Astrocyte of the spinal cord (primary cell): ENCODE measurements around the gene PLCH2.

Source experiments
- DNase-seq: peaks from one replicate; pipeline ENCODE4 v3.0.0; 2011; ENCODE audit warnings: low read depth, low spot score
- H3K4me3 ChIP-seq: 2 replicates; pipeline ENCODE4 v1.5.1; 2011; ENCODE audit warnings: low read depth, mild to moderate bottlenecking, low read length, moderate library complexity
- in situ Hi-C: cut with HindIII; loops from 2 replicates; pipeline ENCODE4 v1.10.0; 2017; ENCODE audit warnings: low sequenced_read_pairs
- TF ChIP-seq, protein P1 (sequence below): IDR thresholded peaks from 2 replicates; pipeline ENCODE4 v1.5.1; 2012; ENCODE audit warnings: low read depth, mild to moderate bottlenecking, low read length, inconsistent platforms

Gene PLCH2

DNA sequence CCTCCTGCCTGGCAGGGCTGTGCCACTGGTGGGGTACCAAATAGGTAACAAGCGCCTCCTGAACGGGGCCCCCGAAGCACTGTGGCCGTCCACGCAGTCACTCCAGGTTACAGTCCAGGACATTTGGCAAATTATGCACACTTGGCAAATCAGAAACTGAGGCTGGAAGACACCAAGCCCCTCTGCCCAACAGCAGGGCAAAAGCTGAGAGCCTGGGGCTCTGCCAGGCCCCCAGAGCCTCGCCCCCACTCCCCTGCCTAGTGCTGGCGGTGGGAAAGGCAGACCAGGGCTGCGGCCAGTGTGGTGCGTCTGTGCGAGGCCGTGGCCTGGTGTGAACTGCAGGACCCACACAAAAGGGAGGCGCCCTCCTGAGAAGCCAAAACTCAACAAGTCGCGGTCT is 40.9 kb downstream of the PLCH2 start:
- TF ChIP-seq, protein P1, sequence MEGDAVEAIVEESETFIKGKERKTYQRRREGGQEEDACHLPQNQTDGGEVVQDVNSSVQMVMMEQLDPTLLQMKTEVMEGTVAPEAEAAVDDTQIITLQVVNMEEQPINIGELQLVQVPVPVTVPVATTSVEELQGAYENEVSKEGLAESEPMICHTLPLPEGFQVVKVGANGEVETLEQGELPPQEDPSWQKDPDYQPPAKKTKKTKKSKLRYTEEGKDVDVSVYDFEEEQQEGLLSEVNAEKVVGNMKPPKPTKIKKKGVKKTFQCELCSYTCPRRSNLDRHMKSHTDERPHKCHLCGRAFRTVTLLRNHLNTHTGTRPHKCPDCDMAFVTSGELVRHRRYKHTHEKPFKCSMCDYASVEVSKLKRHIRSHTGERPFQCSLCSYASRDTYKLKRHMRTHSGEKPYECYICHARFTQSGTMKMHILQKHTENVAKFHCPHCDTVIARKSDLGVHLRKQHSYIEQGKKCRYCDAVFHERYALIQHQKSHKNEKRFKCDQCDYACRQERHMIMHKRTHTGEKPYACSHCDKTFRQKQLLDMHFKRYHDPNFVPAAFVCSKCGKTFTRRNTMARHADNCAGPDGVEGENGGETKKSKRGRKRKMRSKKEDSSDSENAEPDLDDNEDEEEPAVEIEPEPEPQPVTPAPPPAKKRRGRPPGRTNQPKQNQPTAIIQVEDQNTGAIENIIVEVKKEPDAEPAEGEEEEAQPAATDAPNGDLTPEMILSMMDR = no peak
- in situ Hi-C loops = no loop called here
- DNase-seq = no peak
- H3K4me3 ChIP-seq = no peak overlapping the region

DNA sequence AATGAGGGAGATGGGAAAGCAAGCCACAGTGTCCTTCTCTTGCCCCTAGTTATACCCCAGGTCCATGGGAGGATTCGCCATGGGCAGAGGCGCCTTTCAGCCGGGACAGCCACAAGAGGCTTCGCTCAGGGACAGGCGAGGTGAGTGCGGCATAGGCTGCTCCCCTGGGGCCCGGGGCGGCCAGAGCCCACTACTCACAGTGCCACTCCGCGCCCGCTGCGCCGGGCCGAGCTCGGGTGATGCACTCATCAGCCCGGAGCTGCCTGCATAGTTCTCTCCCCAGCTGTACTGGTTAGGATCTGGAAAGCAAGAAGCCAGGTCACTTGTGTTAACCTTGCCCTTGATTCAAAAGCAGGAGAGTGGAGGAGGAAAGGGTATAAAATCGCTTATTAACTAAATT is 41.9 kb downstream of the PLCH2 start:
- DNase-seq = no peak
- TF ChIP-seq, protein P1 = no peak
- H3K4me3 ChIP-seq = no peak overlapping the region
- in situ Hi-C loops = no loop called here

DNA sequence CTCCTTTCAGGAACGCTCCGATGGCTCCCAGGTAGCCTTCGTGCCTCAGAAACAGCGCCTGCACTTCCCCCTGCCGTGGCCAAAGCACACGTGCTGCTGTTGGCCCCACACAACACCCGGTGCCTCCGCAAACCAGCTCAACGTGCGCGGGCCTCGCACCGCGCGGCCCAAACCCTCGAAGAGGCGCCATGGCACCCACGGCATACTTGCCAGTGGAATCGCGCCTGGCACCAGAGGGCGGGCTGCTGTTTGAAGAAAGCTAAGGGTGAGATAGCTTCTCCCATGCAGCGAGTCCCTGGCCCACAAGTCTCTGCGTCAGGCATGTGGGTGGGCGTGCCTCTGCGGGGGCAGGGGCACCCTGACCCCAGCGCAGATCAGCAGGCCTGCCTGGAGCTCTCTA is 42.4 kb downstream of the PLCH2 start:
- no peak overlapping the region for H3K4me3 ChIP-seq
- in situ Hi-C loops = no loop called here
- TF ChIP-seq, protein P1 = no peak

DNA sequence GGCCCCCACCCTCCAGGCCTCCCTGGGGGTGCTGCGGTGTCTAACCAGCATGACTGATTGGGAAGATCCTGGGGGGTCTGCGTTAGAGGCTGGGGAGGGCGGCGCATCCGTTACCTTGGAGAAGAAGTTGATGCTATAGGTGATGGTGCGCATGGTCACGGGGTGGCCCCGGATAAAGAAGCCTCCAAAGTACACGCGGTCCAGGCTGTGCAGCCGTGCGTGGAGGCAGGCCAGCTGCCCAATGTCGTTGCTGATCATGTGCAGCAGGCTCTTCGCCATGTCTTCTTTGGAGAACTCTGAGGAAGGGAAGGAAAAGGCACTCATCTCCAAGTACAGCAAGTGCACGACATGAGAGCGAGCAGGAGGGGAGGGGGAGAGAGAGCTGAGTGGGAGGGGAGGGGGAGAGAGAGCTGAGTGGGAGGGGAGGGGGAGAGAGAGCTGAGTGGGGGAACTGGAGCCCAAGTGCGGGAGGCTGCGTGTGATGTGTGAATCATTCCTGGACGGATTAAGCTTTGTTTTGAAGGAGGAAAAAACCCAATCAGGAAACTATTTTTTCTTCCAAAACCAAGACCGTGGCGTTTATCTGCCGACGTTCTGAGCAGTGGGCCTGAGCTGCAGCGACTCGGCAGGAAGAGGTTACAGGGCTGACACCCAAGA is 43.1 kb downstream of the PLCH2 start:
- in situ Hi-C loops = no loop called here
- H3K4me3 ChIP-seq = no peak overlapping the region
- TF ChIP-seq, protein P1 = no peak
- DNase-seq = no peak

More for the DNA sequence above, 42.4 kb downstream of the PLCH2 start:
- no peak for DNase-seq

DNA sequence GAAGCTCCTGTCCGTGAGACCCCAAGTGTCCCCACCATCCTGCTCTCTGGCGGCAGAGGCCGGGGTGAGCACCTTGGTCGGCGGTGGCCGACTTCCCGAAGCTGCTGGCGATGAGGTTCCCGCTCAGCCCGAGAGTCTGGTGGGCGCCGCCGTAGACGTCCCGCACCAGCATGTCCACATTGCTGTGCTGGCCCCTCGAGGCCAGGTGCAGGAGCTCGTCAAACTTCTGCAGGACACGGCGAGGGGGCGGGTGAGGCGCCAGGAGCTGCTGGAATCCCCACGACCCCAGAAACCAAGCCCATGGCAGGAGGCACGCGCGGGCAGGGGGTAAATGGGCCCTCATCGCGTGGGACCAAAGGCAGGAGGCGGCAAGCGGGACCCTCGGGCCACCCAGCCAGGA is 43.6 kb downstream of the PLCH2 start:
- no peak for DNase-seq
- TF ChIP-seq, protein P1 = no peak
- no peak overlapping the region for H3K4me3 ChIP-seq
- in situ Hi-C loops = no loop called here

DNA sequence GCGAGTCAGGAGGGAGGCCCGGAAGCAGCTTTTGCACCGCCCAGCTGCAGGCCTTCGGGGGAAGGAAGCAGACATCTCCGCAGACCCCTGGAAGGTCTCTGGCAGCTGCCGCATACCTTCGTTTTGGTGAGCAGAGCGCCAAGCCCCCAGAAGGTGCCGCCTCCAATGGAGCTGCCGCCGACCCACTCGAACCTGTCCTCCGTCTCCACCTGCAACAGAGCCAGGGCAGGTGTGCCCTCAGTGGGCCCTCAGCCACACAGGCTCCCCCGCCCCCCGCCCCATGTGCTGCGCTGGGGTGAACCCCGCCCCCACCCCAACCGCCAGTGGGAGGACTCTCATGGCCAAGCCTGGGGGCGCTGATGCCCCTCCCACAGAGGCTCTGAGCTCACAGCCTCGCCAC is 44.1 kb downstream of the PLCH2 start:
- TF ChIP-seq, protein P1 = no peak
- in situ Hi-C loops = no loop called here
- DNase-seq = no peak
- no peak overlapping the region for H3K4me3 ChIP-seq

DNA sequence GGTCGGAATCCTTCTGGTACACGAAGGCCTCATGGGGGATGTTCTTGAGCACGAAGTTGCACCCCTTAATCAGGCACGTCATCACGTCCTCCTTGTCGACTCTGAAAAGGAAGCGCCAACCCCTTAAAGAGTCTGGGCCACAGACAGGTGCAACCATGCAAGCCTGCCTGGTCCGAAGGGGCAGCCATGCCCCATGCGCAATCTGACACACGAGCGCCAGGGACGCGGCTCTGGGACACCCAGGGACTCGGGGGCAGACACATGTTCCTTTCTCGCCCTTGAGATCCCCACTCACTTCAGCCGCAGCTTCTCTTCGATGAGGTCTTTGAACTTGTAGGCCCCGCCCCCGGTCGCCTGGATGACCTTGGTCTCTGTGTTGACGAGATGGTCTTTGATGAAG is 44.7 kb downstream of the PLCH2 start:
- no peak for DNase-seq
- TF ChIP-seq, protein P1 = no peak
- in situ Hi-C loops = no loop called here
- H3K4me3 ChIP-seq = no peak overlapping the region
